Urinary bladder (tissue), 4 donors: ENCODE measurements around the gene FMNL1. TPM values are rescaled to one million over a fixed set of nuclear protein-coding genes. Genes with fewer than 3 reads are reported as not detected.
"Not testable (repeated sequence)": the region's sequence is repeated elsewhere in the genome, so short reads cannot be mapped to it uniquely, and the experiment has no call there.

ENCODE experiments used
- DNase-seq: peaks from one replicate; pipeline ENCODE4 v3.0.0-alpha.2; 2015; ENCODE audit errors: extremely low spot score
- H3K27ac ChIP-seq: one replicate; pipeline ENCODE4 v1.5.1; 2013; ENCODE audit warnings: low read depth, mild to moderate bottlenecking, moderate library complexity
- H3K36me3 ChIP-seq: one replicate; pipeline ENCODE4 v1.6.1; 2013; ENCODE audit warnings: mild to moderate bottlenecking, moderate library complexity; ENCODE audit not compliant: insufficient read depth
- H3K4me1 ChIP-seq: one replicate; pipeline ENCODE4 v1.6.1; 2013; ENCODE audit warnings: mild to moderate bottlenecking, moderate library complexity; ENCODE audit not compliant: insufficient read depth
- H3K4me3 ChIP-seq: one replicate; pipeline ENCODE4 v1.5.1; 2013; ENCODE audit warnings: low read depth, low read length
- WGBS: extraction: QIAGEN DNeasy Blood & Tissue Kit; methylation state at CpG from one replicate; pipeline ENCODE4 v1.1.7; 2013; 5-methylcytosine and 5-hydroxymethylcytosine counted together
- polyA plus RNA-seq: library from polyadenylated mRNA; stranded (reverse); fragments of 200-250 nt; gene quantifications from one replicate; pipeline ENCODE4 v1.2.3, GENCODE V29; 2013
- total RNA-seq: library from RNA; depleted of rRNA; stranded (reverse); fragments of >200 nt; gene quantifications from one replicate; pipeline ENCODE4 v1.2.3, GENCODE V29; 2014
- donor health status: healthy with polysubstance abuse.
- donor health status: healthy.

The FMNL1 gene
- total and polyA plus RNA-seq, 2 donors: 3.1 to 10.8 TPM

GRCh38 chr17:45247429-45248131, 25.9 kb downstream of the FMNL1 start:
- Histone ChIP-seq H3K4me1 (no peaks in the 10 kb centered on the region), H3K4me3 (peak overlapping the region; percentile 48), H3K27ac (peak overlapping the region; percentile 53), H3K36me3 (no peaks in the 10 kb centered on the region)
- WGBS: 1% methylated on average over 61 of the region's 61 CpGs
- DNase-seq: peak; percentile 57

GRCh38 chr17:45248132-45248957, 26.7 kb downstream of the FMNL1 start:
- Histone ChIP-seq H3K4me1 (no peaks in the 10 kb centered on the region), H3K36me3 (no peaks in the 10 kb centered on the region), H3K4me3 (peak overlapping the region; percentile 48), H3K27ac (peak overlapping the region; percentile 53)
- WGBS: 22% methylated on average over 39 of the region's 39 CpGs
- no peak for DNase-seq

- Histone ChIP-seq H3K27ac (no peak overlapping the region), H3K4me3 (no peak overlapping the region), H3K36me3 (no peaks in the 10 kb centered on the region), H3K4me1 (no peaks in the 10 kb centered on the region)
- no peak for DNase-seq
- WGBS: 64% methylated on average over 7 of the region's 7 CpGs
Measured at GRCh38 chr17:45251931-45252330, 30.2 kb downstream of the FMNL1 start.

- 86% methylated on average over 7 of the region's 7 CpGs for WGBS
- H3K4me1 ChIP-seq, H3K4me3 ChIP-seq, DNase-seq, H3K27ac ChIP-seq, H3K36me3 ChIP-seq: not testable (repeated sequence)
Measured at GRCh38 chr17:45253237-45253636, 31.6 kb downstream of the FMNL1 start.

- 93% methylated on average over 4 of the region's 4 CpGs for WGBS
- Histone ChIP-seq H3K27ac (no peak overlapping the region), H3K36me3 (no peaks in the 10 kb centered on the region), H3K4me1 (no peaks in the 10 kb centered on the region), H3K4me3 (no peak overlapping the region)
- no peak for DNase-seq
Measured at GRCh38 chr17:45253879-45254278, 32.2 kb downstream of the FMNL1 start.

GRCh38 chr17:45255358-45255757, 33.7 kb downstream of the FMNL1 start:
- Histone ChIP-seq H3K4me3 (no peak overlapping the region), H3K4me1 (no peaks in the 10 kb centered on the region), H3K36me3 (no peaks in the 10 kb centered on the region), H3K27ac (no peak overlapping the region)
- WGBS: 95% methylated on average over 8 of the region's 8 CpGs
- DNase-seq: no peak

GRCh38 chr17:45256114-45256966, 34.7 kb downstream of the FMNL1 start:
- no peak overlapping the region for H3K4me3 ChIP-seq
- WGBS: 81% methylated on average over 14 of the region's 14 CpGs
- H3K27ac ChIP-seq: no peak overlapping the region
- H3K4me1 ChIP-seq: no peaks in the 10 kb centered on the region
- no peaks in the 10 kb centered on the region for H3K36me3 ChIP-seq
- no peak for DNase-seq

GRCh38 chr17:45257115-45257514, 35.4 kb downstream of the FMNL1 start:
- WGBS: 60% methylated on average over 16 of the region's 16 CpGs
- H3K36me3 ChIP-seq: no peaks in the 10 kb centered on the region
- H3K4me3 ChIP-seq: no peak overlapping the region
- DNase-seq: no peak
- H3K27ac ChIP-seq: no peak overlapping the region
- no peaks in the 10 kb centered on the region for H3K4me1 ChIP-seq

GRCh38 chr17:45258981-45259380, 37.3 kb downstream of the FMNL1 start:
- H3K27ac ChIP-seq: no peak overlapping the region
- H3K36me3 ChIP-seq: no peaks in the 10 kb centered on the region
- H3K4me1 ChIP-seq: no peaks in the 10 kb centered on the region
- no peak overlapping the region for H3K4me3 ChIP-seq
- 69% methylated on average over 5 of the region's 5 CpGs for WGBS
- no peak for DNase-seq

- no peaks in the 10 kb centered on the region for H3K4me1 ChIP-seq
- H3K27ac ChIP-seq: no peak overlapping the region
- WGBS: 84% methylated on average over 7 of the region's 7 CpGs
- no peaks in the 10 kb centered on the region for H3K36me3 ChIP-seq
- H3K4me3 ChIP-seq: no peak overlapping the region
- DNase-seq: no peak
Measured at GRCh38 chr17:45260204-45260783, 38.6 kb downstream of the FMNL1 start.

GRCh38 chr17:45261577-45262515, 40.2 kb downstream of the FMNL1 start, which contains the start of gene SPATA32:
Gene SPATA32, minus strand, starts transcription at chr17:45262094. Its CDS starts 78 bp downstream, at chr17:45262016.
- 4% methylated on average over 68 of the region's 68 CpGs for WGBS

More at GRCh38 chr17:45261577-45262515, 40.2 kb downstream of the FMNL1 start, which contains the start of gene SPATA32:
- Histone ChIP-seq H3K27ac (no peak within 1 kb of the TSS), H3K36me3 (no peaks in the 10 kb centered on the region), H3K4me3 (peak within 1 kb of the TSS; percentile 63), H3K4me1 (no peaks in the 10 kb centered on the region)
- DNase-seq: no peak
